HEK293 (cell line): ENCODE results near the gene CCAR1.

Experiments
- CTCF ChIA-PET: fragments of 350-600 bp; formaldehyde crosslinking; extraction: SDS; loops from one replicate; lab custom pipeline; 2021; ENCODE audit warnings: antibody characterized with exemption; lab: Yijun Ruan, JAX
- POLR2A ChIA-PET: fragments of 300-600 bp; formaldehyde crosslinking; extraction: SDS; loops from one replicate; lab custom pipeline; 2020; ENCODE audit warnings: antibody characterized with exemption, inconsistent platforms; lab: Yijun Ruan, JAX
- H3K27ac ChIP-seq: fragments of 200-500 bp; sonication (Bioruptor generic); 2 replicates; pipeline ENCODE4 v1.5.1; 2014; ENCODE audit warnings: low read depth, low read length, control low read depth, inconsistent platforms; ENCODE audit errors: extremely low read depth
- H3K36me3 ChIP-seq, 2 experiments: fragments of 200-500 bp in 1 of 2; sonication (Bioruptor generic) in 1 of 2; 1 replicate in 1 of 2; 2 replicates in 1 of 2; pipeline ENCODE4 v1.5.1; 2014 to 2017; ENCODE audit warnings: inconsistent platforms in 2 of 2, low read length in 2 of 2; ENCODE audit not compliant: control insufficient read depth in 2 of 2, insufficient read depth in 1 of 2
- H3K4me1 ChIP-seq: fragments of 200-500 bp; sonication (Bioruptor generic); 2 replicates; pipeline ENCODE4 v1.5.1; 2014; ENCODE audit warnings: mild to moderate bottlenecking, low read length, inconsistent platforms; ENCODE audit not compliant: control insufficient read depth, insufficient read depth
- H3K4me3 ChIP-seq: 2 replicates; pipeline ENCODE4 v1.5.1; 2011; ENCODE audit warnings: low read depth, mild to moderate bottlenecking, control low read depth, low read length, moderate library complexity
- H3K9me3 ChIP-seq: fragments of 200-500 bp; sonication (Bioruptor generic); 2 replicates; pipeline ENCODE4 v1.5.1; 2014; ENCODE audit warnings: low read depth, low read length, inconsistent platforms; ENCODE audit not compliant: control insufficient read depth, insufficient read depth
- GLI4 ChIP-seq: fragments of 450-650 bp; formaldehyde crosslinking; IDR thresholded peaks from 2 replicates; pipeline ENCODE4 v1.5.1; 2016; ENCODE audit warnings: missing biosample characterization, missing genetic modification characterization
- INSM2 ChIP-seq: fragments of 450-650 bp; formaldehyde crosslinking; IDR thresholded peaks from 2 replicates; pipeline ENCODE4 v1.5.1; 2016; ENCODE audit warnings: missing biosample characterization, missing genetic modification characterization
- OSR2 ChIP-seq: fragments of 450-650 bp; formaldehyde crosslinking; IDR thresholded peaks from 2 replicates; pipeline ENCODE4 v1.5.1; 2016; ENCODE audit warnings: missing biosample characterization, missing genetic modification characterization
- OVOL3 ChIP-seq: fragments of 450-650 bp; formaldehyde crosslinking; IDR thresholded peaks from 2 replicates; pipeline ENCODE4 v1.5.1; 2016; ENCODE audit warnings: missing biosample characterization, missing genetic modification characterization
- PRDM4 ChIP-seq: fragments of 450-650 bp; formaldehyde crosslinking; IDR thresholded peaks from 2 replicates; pipeline ENCODE4 v1.5.1; 2017; ENCODE audit warnings: missing biosample characterization, missing genetic modification characterization
- SALL2 ChIP-seq: fragments of 450-650 bp; formaldehyde crosslinking; IDR thresholded peaks from 2 replicates; pipeline ENCODE4 v1.5.0; 2017; ENCODE audit warnings: missing biosample characterization, mild to moderate bottlenecking, missing genetic modification characterization, borderline replicate concordance
- WT1 ChIP-seq: fragments of 450-650 bp; formaldehyde crosslinking; IDR thresholded peaks from 2 replicates; pipeline ENCODE4 v1.5.1; 2016; ENCODE audit warnings: missing biosample characterization, missing genetic modification characterization
- ZBTB17 ChIP-seq: fragments of 450-650 bp; formaldehyde crosslinking; IDR thresholded peaks from 2 replicates; pipeline ENCODE4 v1.5.1; 2016; ENCODE audit warnings: missing biosample characterization, missing genetic modification characterization
- ZBTB44 ChIP-seq: fragments of 450-650 bp; IDR thresholded peaks from 2 replicates; pipeline ENCODE4 v1.5.1; 2018; ENCODE audit warnings: missing biosample characterization, mild to moderate bottlenecking, missing genetic modification characterization
- ZEB2 ChIP-seq: fragments of 450-650 bp; formaldehyde crosslinking; IDR thresholded peaks from 2 replicates; pipeline ENCODE4 v1.5.1; 2016; ENCODE audit warnings: missing biosample characterization, missing genetic modification characterization
- ZFP69B ChIP-seq: fragments of 450-650 bp; formaldehyde crosslinking; IDR thresholded peaks from 2 replicates; pipeline ENCODE4 v1.5.1; 2016; ENCODE audit warnings: missing biosample characterization, missing genetic modification characterization
- ZNF18 ChIP-seq: fragments of 450-650 bp; formaldehyde crosslinking; IDR thresholded peaks from 2 replicates; pipeline ENCODE4 v1.5.1; 2016; ENCODE audit warnings: missing biosample characterization, missing genetic modification characterization
- ZNF23 ChIP-seq: fragments of 450-650 bp; formaldehyde crosslinking; IDR thresholded peaks from 2 replicates; pipeline ENCODE4 v1.5.1; 2016; ENCODE audit warnings: missing biosample characterization, missing genetic modification characterization, borderline replicate concordance
- ZNF266 ChIP-seq: fragments of 450-650 bp; formaldehyde crosslinking; IDR thresholded peaks from 2 replicates; pipeline ENCODE4 v1.5.1; 2016; ENCODE audit warnings: missing biosample characterization, missing genetic modification characterization, low read depth
- ZNF292 ChIP-seq: fragments of 450-650 bp; formaldehyde crosslinking; IDR thresholded peaks from 2 replicates; pipeline ENCODE4 v1.5.1; 2016; ENCODE audit warnings: low read depth, missing biosample characterization, missing genetic modification characterization, borderline replicate concordance
- ZNF302 ChIP-seq: fragments of 450-650 bp; formaldehyde crosslinking; IDR thresholded peaks from 2 replicates; pipeline ENCODE4 v1.5.1; 2016; ENCODE audit warnings: missing biosample characterization, missing genetic modification characterization, low read depth
- ZNF311 ChIP-seq: fragments of 450-650 bp; formaldehyde crosslinking; IDR thresholded peaks from 2 replicates; pipeline ENCODE4 v1.5.1; 2017; ENCODE audit warnings: missing biosample characterization, missing genetic modification characterization, borderline replicate concordance
- ZNF366 ChIP-seq: fragments of 450-650 bp; formaldehyde crosslinking; conservative IDR thresholded peaks from 2 replicates; pipeline ENCODE4 v1.5.1; 2016; ENCODE audit warnings: missing biosample characterization, missing genetic modification characterization
- ZNF433 ChIP-seq: fragments of 450-650 bp; formaldehyde crosslinking; IDR thresholded peaks from 2 replicates; pipeline ENCODE4 v1.5.1; 2016; ENCODE audit warnings: missing biosample characterization, missing genetic modification characterization, low read depth
- ZNF585B ChIP-seq: fragments of 450-650 bp; formaldehyde crosslinking; IDR thresholded peaks from 2 replicates; pipeline ENCODE4 v1.5.1; 2016; ENCODE audit warnings: missing biosample characterization, missing genetic modification characterization
- ZNF670 ChIP-seq: fragments of 450-650 bp; formaldehyde crosslinking; IDR thresholded peaks from 2 replicates; pipeline ENCODE4 v1.5.1; 2016; ENCODE audit warnings: missing biosample characterization, missing genetic modification characterization, low read depth
- ZNF768 ChIP-seq: fragments of 450-650 bp; formaldehyde crosslinking; IDR thresholded peaks from 2 replicates; pipeline ENCODE4 v1.5.1; 2018; ENCODE audit warnings: missing biosample characterization, mild to moderate bottlenecking, missing genetic modification characterization
- ZNF843 ChIP-seq: fragments of 450-650 bp; formaldehyde crosslinking; IDR thresholded peaks from 2 replicates; pipeline ENCODE4 v1.5.1; 2016; ENCODE audit warnings: missing biosample characterization, missing genetic modification characterization
- TF ChIP-seq, protein P1 (sequence below): fragments of 450-650 bp; formaldehyde crosslinking; IDR thresholded peaks from 2 replicates; pipeline ENCODE4 v1.5.1; 2017; ENCODE audit warnings: missing biosample characterization, missing genetic modification characterization
- TF ChIP-seq, protein P2 (sequence below): fragments of 450-650 bp; formaldehyde crosslinking; IDR thresholded peaks from 2 replicates; pipeline ENCODE4 v1.5.1; 2016; ENCODE audit warnings: missing biosample characterization, missing genetic modification characterization, borderline replicate concordance
- TF ChIP-seq, protein P3 (sequence below): fragments of 450-650 bp; formaldehyde crosslinking; IDR thresholded peaks from 2 replicates; pipeline ENCODE4 v1.5.1; 2016; ENCODE audit warnings: missing biosample characterization, missing genetic modification characterization

The CCAR1 gene

GRCh38 chr10:68700197-68700596 is 20.8 kb upstream of the CCAR1 start:
- Histone ChIP-seq H3K27ac (no peak overlapping the region), H3K36me3 (no peaks in the 10 kb centered on the region), H3K4me1 (no peaks in the 10 kb centered on the region), H3K4me3 (no peak overlapping the region), H3K9me3 (no peaks in the 10 kb centered on the region)
- ChIA-PET CTCF (no interaction called here), POLR2A (no interaction called here)
- TF ChIP-seq ZBTB17 (tag by site-specific recombination) (peak; percentile 45; the same call in 1 of the 2 replicates), ZNF266 (no peak), SALL2 (no peak), PRDM4 (tag by site-specific recombination) (no peak), ZFP69B (tag by site-specific recombination) (no peak), ZNF433 (tag by site-specific recombination) (no peak), WT1 (tag by site-specific recombination) (peak; percentile 84), ZNF23 (tag by site-specific recombination) (no peak), OVOL3 (no peak), ZNF670 (tag by site-specific recombination) (no peak), ZNF585B (tag by site-specific recombination) (no peak), ZNF768 (no peak), ZNF311 (tag by site-specific recombination) (no peak), ZNF18 (tag by site-specific recombination) (no peak), ZNF302 (tag by site-specific recombination) (no peak), ZNF366 (tag by site-specific recombination) (no peak), INSM2 (tag by site-specific recombination) (no peak), OSR2 (tag by site-specific recombination) (peak; percentile 72; the same call in 1 of the 2 replicates), GLI4 (tag by site-specific recombination) (no peak), ZNF843 (tag by site-specific recombination) (no peak), ZEB2 (no peak), ZNF292 (tag by site-specific recombination) (no peak), ZBTB44 (tag by site-specific recombination) (peak; percentile 61)
- TF ChIP-seq, protein P1, sequence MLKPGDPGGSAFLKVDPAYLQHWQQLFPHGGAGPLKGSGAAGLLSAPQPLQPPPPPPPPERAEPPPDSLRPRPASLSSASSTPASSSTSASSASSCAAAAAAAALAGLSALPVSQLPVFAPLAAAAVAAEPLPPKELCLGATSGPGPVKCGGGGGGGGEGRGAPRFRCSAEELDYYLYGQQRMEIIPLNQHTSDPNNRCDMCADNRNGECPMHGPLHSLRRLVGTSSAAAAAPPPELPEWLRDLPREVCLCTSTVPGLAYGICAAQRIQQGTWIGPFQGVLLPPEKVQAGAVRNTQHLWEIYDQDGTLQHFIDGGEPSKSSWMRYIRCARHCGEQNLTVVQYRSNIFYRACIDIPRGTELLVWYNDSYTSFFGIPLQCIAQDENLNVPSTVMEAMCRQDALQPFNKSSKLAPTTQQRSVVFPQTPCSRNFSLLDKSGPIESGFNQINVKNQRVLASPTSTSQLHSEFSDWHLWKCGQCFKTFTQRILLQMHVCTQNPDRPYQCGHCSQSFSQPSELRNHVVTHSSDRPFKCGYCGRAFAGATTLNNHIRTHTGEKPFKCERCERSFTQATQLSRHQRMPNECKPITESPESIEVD (tag by site-specific recombination): peak; percentile 74
- TF ChIP-seq, protein P2, sequence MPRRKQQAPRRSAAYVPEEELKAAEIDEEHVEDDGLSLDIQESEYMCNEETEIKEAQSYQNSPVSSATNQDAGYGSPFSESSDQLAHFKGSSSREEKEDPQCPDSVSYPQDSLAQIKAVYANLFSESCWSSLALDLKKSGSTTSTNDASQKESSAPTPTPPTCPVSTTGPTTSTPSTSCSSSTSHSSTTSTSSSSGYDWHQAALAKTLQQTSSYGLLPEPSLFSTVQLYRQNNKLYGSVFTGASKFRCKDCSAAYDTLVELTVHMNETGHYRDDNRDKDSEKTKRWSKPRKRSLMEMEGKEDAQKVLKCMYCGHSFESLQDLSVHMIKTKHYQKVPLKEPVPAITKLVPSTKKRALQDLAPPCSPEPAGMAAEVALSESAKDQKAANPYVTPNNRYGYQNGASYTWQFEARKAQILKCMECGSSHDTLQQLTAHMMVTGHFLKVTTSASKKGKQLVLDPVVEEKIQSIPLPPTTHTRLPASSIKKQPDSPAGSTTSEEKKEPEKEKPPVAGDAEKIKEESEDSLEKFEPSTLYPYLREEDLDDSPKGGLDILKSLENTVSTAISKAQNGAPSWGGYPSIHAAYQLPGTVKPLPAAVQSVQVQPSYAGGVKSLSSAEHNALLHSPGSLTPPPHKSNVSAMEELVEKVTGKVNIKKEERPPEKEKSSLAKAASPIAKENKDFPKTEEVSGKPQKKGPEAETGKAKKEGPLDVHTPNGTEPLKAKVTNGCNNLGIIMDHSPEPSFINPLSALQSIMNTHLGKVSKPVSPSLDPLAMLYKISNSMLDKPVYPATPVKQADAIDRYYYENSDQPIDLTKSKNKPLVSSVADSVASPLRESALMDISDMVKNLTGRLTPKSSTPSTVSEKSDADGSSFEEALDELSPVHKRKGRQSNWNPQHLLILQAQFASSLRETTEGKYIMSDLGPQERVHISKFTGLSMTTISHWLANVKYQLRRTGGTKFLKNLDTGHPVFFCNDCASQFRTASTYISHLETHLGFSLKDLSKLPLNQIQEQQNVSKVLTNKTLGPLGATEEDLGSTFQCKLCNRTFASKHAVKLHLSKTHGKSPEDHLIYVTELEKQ (tag by site-specific recombination): peak; percentile 76; the same call in 1 of the 2 replicates
- TF ChIP-seq, protein P3, sequence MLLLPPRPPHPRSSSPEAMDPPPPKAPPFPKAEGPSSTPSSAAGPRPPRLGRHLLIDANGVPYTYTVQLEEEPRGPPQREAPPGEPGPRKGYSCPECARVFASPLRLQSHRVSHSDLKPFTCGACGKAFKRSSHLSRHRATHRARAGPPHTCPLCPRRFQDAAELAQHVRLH (tag by site-specific recombination): no peak
